NB4 (cell line): Measurements from ENCODE around the gene TEFM.
"Not testable (repeated sequence)": the region's sequence is repeated elsewhere in the genome, so short reads cannot be mapped to it uniquely, and the experiment has no call there.

ENCODE experiments used
- DNase-seq: peaks from one replicate; pipeline ENCODE4 v3.0.0; 2010; ENCODE audit warnings: low read depth
- H3K4me3 ChIP-seq: one replicate; pipeline ENCODE4 v1.5.1; 2011; ENCODE audit warnings: mild to moderate bottlenecking, low read depth, low read length, moderate library complexity
- CTCF ChIP-seq: IDR thresholded peaks from one replicate; pipeline ENCODE4 v1.5.1; 2012; ENCODE audit warnings: low read depth, low read length
- MAX ChIP-seq: IDR thresholded peaks from 2 replicates; pipeline ENCODE4 v1.6.1; 2011; ENCODE audit warnings: low read depth, low read length
- MYC ChIP-seq: IDR thresholded peaks from 2 replicates; pipeline ENCODE4 v1.6.1; 2011; ENCODE audit warnings: low read depth, low read length
- POLR2A ChIP-seq: IDR thresholded peaks from 2 replicates; pipeline ENCODE4 v1.6.1; 2011; ENCODE audit warnings: mild to moderate bottlenecking; ENCODE audit not compliant: insufficient read length; ENCODE audit errors: extremely low read depth

The TEFM gene

GRCh38 chr17:30930495-30930894 is 24.5 kb upstream of the TEFM start:
- no peak for DNase-seq
- TF ChIP-seq POLR2A (no peak), MAX (no peak)
- H3K4me3 ChIP-seq = no peak overlapping the region

GRCh38 chr17:30929861-30930260 is 23.8 kb upstream of the TEFM start:
- H3K4me3 ChIP-seq, DNase-seq: not testable (repeated sequence)

- TF ChIP-seq MAX = no peak
- TF ChIP-seq POLR2A = no peak
- TF ChIP-seq MYC = no peak
- TF ChIP-seq CTCF = no peak
- H3K4me3 ChIP-seq = no peak overlapping the region
- DNase-seq = no peak
These were observed 23.1 kb upstream of the TEFM start for GRCh38 chr17:30929081-30929633.

GRCh38 chr17:30928584-30928983 is 22.5 kb upstream of the TEFM start:
- TF ChIP-seq MYC (no peak), POLR2A (no peak), MAX (no peak), CTCF (no peak)
- no peak overlapping the region for H3K4me3 ChIP-seq
- no peak for DNase-seq

GRCh38 chr17:30927756-30928155 is 21.7 kb upstream of the TEFM start:
- no peak for TF ChIP-seq MAX
- TF ChIP-seq POLR2A = no peak
- no peak for TF ChIP-seq MYC
- no peak for TF ChIP-seq CTCF
- DNase-seq = no peak
- no peak overlapping the region for H3K4me3 ChIP-seq

- no peak overlapping the region for H3K4me3 ChIP-seq
- no peak for DNase-seq
- TF ChIP-seq CTCF (no peak), POLR2A (no peak)
These were observed 20.5 kb upstream of the TEFM start for GRCh38 chr17:30926516-30926915.

GRCh38 chr17:30924341-30924740 is 18.3 kb upstream of the TEFM start:
- no peak overlapping the region for H3K4me3 ChIP-seq
- TF ChIP-seq CTCF (no peak), MYC (no peak), MAX (no peak), POLR2A (no peak)
- DNase-seq = no peak
